ENCODE results near the gene NKD1. TPM values are rescaled to one million over a fixed set of nuclear protein-coding genes. Genes with fewer than 3 reads are reported as not detected.

The NKD1 gene
- total RNA-seq, 1 experiment from 2014 or later = 11.4 TPM

DNA sequence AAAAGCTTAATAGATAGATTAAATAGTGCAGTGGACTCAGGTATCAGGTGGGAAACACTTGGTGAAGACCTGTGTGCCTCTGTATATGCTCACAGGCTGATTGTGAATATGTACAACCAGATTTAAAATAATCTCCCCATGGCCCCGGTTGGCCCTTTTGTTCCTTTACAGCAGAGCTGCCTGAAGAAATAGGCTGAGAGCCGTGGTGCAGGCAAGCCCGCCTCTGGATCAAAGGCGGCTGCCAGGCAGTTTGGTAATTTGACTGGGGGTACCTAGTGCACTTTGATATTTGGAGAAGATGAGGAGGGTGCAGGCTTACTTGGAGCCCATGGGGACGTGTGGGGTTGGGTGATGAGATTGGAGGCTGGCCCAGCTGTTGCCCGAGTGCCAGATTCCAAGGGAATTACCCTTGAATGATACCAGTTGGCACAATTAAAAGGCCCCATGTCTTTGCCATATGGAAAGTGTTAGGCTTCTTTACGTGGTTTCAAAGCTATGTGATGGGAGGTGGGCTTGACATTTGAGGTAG, 5.0 kb downstream of the NKD1 start:
- BruUV-seq (replicated peaks) = no TSS peak
- Histone ChIP-seq H3K9me3 (ENCODE audit: control insufficient read depth in 1 of 2, insufficient read depth in 1 of 2, low read depth in 1 of 2, low read length in 2 of 2) (no peaks in the 10 kb centered on the region), H3K79me2 (ENCODE audit: insufficient read depth, low read length) (no peaks in the 10 kb centered on the region), H3K4me1 (ENCODE audit: control insufficient read depth in 1 of 2, insufficient read depth in 2 of 2, low read length in 2 of 2) (peaks cover 0 to 6% of the 10 kb centered on the region in 2 experiments; a peak in 1 of 4 replicates), H4K20me1 (ENCODE audit: insufficient read depth) (no peaks in the 10 kb centered on the region), H3K27me3 (ENCODE audit: insufficient read depth, low read length) (no peaks in the 10 kb centered on the region), H3K9me2 (ENCODE audit: insufficient read depth) (no peaks in the 10 kb centered on the region), H3K9ac (ENCODE audit: low read length) (no peak overlapping the region), H3K4me2 (ENCODE audit: low read length) (no peak overlapping the region), H3K4me3 (replicated peaks in 1 of 2; ENCODE audit: low read depth in 1 of 2, low read length in 2 of 2) (no peak overlapping the region), H3K36me3 (ENCODE audit: control insufficient read depth in 1 of 2, insufficient read depth in 2 of 2, low read length in 2 of 2) (no peaks in the 10 kb centered on the region), H2AFZ (ENCODE audit: low read depth, low read length, poor library complexity, severe bottlenecking) (no peak overlapping the region), H3K27ac (ENCODE audit: low read depth, low read length) (no peak overlapping the region)
- DNase-seq (ENCODE audit: low read depth, low spot score) (no peak), ATAC-seq (no peak)
- ChIA-PET POLR2A (no interaction called here), RAD21 (ENCODE audit: low non-redundant PET in 1 of 2, low total read pairs in 2 of 2, uncharacterized antibody in 2 of 2, unreplicated experiment in 2 of 2) (no interaction called here), CTCF (no interaction called here)
- no peak for TF ChIP-seq EZH2phosphoT487 (IDR thresholded peaks at IDR 0.05; ENCODE audit: borderline replicate concordance)
- TF ChIP-seq, protein P1, sequence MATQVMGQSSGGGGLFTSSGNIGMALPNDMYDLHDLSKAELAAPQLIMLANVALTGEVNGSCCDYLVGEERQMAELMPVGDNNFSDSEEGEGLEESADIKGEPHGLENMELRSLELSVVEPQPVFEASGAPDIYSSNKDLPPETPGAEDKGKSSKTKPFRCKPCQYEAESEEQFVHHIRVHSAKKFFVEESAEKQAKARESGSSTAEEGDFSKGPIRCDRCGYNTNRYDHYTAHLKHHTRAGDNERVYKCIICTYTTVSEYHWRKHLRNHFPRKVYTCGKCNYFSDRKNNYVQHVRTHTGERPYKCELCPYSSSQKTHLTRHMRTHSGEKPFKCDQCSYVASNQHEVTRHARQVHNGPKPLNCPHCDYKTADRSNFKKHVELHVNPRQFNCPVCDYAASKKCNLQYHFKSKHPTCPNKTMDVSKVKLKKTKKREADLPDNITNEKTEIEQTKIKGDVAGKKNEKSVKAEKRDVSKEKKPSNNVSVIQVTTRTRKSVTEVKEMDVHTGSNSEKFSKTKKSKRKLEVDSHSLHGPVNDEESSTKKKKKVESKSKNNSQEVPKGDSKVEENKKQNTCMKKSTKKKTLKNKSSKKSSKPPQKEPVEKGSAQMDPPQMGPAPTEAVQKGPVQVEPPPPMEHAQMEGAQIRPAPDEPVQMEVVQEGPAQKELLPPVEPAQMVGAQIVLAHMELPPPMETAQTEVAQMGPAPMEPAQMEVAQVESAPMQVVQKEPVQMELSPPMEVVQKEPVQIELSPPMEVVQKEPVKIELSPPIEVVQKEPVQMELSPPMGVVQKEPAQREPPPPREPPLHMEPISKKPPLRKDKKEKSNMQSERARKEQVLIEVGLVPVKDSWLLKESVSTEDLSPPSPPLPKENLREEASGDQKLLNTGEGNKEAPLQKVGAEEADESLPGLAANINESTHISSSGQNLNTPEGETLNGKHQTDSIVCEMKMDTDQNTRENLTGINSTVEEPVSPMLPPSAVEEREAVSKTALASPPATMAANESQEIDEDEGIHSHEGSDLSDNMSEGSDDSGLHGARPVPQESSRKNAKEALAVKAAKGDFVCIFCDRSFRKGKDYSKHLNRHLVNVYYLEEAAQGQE (IDR thresholded peaks at IDR 0.05; ENCODE audit: low read depth) = no peak
- TF ChIP-seq, protein P2, sequence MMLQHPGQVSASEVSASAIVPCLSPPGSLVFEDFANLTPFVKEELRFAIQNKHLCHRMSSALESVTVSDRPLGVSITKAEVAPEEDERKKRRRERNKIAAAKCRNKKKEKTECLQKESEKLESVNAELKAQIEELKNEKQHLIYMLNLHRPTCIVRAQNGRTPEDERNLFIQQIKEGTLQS (IDR thresholded peaks at IDR 0.05) = no peak
- TF ChIP-seq ZFX (IDR thresholded peaks at IDR 0.05) = no peak
- no peak for TF ChIP-seq SP1 (IDR thresholded peaks at IDR 0.05; ENCODE audit: low read depth)
- intact Hi-C loops (cut with micrococcal nuclease) = no loop called here
